ENCODE data around the gene CALY.
A peak's percentile ranks its signal among the peaks of the same experiment; 100 is the strongest.
"Not testable (repeated sequence)": the region's sequence is repeated elsewhere in the genome, so short reads cannot be mapped to it uniquely, and the experiment has no call there.

Gene CALY

DNA sequence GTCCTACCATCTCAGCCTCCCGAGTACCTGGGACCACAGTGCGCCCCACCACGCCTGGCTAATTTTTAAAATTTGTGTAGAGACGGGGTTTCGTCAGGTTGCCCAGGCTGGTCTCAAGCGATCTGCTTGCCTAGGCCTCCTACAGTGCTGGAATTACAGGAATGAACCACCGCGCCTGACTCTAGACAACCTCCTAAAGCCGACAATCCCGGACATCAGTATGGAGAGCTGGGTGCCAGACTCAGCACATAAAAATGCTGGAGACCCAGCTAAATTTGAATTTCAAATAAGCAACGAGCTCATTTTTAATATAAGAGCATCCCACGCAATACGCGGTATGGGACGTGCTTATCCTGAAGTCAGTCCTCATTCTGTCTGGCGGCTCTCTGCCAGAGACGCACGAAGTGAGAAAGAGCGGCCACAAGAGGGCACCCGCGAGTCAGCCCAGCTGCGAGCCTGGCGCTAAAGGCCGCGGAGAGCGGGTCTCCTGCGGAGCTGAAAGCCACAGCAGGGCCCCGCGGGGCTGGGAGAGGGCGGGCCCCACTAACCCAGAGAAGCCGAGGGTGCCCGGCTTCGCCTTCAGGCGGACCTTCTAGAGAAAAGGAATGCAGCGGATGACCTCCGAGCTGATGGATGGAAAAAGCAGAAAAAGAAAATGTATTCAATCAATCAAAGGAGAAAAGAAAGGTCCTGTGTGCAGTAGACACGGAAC is 7.0 kb downstream of the CALY start:
- DNase-seq (ENCODE audit: low read depth in 3 of 3) = peak; percentile 74 to 87 (median 78)

DNA sequence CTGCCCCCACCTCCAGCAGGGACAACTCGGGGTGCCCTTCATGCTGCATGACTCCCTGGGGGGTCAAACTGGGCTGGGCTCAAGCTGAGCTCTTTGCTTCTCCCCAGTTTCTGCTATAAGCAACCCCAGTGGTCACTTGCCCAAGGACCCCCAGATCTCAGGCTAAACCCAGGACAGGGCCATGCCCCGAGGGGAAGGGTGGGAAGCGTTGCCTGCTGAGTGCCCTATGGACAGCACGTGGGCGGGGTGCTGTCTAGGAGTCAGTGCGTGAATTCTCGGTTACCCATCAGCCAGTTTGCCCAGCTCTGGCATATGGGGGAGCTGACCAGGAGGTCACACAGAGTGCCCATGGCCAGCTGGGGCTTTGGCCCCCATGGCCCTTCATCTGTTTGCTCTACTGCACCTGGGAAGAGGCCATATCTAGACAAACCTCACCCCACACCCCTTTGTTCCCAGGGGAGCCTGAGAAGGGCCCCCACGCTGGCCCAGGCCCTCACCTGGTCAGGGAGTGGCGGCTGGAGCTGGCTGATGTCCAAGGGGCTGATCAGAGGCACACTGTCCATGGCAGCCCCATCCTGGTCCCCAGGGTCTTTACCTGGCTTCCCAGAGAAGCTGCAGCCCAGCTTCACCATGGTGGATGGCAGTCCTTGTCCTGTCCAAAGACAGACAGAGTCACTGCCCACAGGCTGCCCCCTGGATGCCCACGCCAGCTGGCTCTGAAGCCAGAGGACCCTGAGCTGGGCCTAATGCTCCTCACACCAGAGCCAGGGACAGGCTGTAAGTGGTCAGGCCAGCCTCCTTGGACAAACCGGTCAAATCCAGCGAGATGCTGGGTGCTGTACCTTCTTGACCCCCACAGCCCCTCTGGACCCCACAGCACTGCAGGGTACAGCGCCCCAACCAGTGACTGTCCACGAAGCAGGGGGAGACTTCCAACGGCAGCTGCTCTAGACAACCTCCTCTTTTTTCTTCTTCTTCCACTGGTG is 8.0 kb downstream of the CALY start:
- no peak for DNase-seq (ENCODE audit: low read depth in 3 of 3)

DNA sequence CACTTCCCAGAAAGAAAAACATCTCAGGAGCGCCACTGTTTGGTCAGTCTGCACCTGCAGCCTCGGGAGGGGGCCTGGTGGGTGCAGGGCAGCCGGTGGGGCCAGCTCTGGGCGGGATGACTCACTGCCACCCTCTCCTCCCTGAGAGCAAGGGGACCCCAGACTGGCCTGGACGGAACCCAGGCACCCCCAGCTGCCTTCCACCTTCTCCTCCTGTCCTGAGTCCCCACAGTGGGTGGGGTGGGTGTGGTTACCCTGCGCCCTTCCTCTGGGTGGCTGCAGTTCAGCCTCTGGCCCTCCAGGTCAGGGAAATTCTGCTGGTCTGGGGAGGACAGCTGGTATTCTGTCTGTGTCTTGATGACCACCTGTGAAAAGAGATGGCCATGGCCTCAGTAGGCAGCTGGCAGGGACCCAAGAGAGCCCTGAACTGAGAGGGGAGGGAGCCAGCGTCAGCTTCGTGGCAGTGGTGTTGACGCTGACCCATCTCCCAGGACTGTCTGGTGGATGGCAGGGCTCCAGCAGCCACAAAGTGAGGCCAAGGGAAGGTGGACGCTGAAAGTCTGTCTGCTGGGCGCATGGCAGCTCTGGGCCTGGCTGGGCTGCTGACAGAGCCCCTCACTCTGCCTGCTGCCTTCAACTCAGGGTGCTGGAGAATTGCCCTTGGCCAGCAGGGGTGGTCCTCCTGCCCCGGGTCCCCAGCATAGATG is 8.9 kb downstream of the CALY start:
- no peak for DNase-seq (ENCODE audit: low read depth in 3 of 3)

DNA sequence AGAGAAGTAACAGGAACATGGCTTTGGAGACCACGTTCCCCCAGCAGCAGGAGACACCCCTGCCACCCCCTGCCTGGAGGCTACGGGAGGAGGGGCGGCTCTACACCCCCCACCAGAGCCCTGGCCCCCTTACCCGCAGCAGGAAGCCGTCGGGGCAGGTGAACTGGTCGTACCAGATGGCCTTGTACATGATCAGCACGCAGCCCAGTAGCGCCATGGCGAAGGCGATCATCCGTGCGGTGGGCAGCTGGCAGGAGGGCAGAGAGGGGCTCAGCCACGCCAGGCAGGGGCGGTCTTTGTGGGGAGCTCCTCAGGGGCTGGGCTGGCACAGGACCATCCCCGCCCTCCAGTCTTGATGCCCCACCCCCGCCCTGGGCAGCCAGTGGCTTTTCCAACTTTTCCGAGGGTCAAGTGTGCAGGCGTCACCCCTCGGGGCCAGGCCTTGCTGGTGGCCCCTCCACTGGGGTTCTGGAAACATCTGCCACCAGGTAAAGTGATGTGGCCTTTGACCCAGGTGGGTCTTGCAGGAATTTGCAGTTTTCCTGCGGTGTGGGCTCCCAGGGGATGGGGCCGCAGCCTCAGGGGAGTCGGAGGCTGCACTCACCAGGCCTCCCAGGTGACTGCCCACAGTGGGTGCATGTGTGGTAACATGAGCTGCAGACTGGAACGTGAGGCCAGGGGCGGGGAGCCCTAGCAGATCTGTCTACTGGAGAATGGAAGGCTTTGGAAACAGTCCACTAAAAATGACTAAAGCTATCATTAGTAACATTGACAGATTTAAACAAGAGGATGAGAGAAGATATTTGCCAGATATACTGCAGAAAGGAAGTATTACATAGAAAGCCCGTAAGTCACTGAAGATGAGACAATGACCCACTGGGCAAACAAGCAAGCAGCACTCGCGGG is 9.7 kb downstream of the CALY start:
- DNase-seq (ENCODE audit: low read depth in 3 of 3) = no peak

DNA sequence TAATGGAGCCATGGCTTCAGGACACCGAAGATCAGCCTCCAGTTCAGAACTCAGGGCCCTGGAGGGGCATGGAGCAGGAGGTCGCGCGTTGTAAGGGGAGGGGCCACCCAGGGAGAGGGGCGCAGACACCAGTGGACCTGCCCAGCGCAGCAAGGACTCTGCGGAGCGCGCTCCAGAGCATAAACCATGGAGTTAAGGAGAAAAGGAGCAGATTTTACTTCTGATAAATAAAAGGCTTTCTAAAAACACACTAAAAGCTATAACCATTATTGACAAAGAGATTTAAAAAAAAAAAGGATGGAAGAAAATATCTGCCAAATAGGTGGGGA is 10.5 kb downstream of the CALY start:
- DNase-seq (ENCODE audit: low read depth in 3 of 3) = no peak

DNA sequence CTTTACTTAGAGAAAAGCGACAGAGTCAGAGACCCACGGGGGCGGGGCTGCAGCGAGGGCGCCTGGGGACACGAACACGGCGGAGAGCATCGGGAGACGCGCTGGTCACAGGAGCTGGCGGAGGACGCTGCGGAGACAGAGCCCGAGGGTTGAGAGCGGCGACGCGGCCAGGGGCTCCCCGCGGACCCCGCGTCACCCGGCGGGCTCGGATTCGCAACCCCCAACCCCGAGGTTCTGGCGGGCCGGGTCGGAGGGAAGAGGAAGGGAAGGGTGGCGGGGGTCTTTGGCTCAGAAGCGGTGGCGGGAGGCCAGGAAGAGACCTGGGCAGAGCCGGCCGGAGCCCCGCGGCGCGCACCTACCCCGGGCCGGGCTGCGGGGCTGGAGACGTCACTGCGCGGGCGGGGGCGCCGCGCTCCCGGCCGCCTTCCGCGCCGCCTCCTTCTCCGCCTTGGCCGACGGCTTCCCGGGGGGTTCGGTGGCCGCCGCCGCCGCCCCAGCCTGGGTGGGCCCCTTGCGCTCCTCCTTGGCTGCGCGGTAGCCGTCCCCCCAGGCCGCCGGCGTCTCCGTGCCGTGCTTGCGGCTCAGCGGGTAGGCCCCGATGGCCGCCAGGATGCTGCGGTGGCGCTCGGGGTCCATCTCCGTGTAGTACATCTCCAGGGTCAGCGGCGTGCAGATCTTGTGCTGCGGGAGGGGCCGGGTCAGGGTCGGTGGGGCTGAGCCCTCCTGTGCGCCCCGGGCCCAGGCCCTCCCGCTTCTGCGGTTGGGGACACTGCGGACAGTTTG is 11.1 kb downstream of the CALY start:
- DNase-seq (ENCODE audit: low read depth in 3 of 3) = no peak

DNA sequence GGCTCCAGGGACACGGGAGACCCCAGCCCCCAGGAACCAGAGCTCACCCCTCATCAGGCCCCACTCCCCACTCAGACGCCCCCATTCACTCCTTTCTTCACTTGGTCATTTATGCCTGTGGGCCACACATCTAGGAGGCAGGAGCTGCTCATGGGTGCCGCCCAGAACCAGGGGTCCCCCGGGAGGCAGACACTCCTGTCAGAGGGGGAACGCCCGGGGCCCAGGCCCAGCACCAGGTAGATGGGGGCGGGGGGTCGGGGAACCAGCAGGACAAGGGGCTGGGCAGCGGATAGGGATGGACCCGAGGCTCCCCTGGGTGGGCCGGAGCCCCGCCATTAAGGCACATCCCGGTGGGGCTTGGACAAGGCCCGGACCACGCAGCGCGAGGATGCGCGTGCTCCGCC is 11.8 kb downstream of the CALY start:
- DNase-seq (ENCODE audit: low read depth in 3 of 3) = no peak

DNA sequence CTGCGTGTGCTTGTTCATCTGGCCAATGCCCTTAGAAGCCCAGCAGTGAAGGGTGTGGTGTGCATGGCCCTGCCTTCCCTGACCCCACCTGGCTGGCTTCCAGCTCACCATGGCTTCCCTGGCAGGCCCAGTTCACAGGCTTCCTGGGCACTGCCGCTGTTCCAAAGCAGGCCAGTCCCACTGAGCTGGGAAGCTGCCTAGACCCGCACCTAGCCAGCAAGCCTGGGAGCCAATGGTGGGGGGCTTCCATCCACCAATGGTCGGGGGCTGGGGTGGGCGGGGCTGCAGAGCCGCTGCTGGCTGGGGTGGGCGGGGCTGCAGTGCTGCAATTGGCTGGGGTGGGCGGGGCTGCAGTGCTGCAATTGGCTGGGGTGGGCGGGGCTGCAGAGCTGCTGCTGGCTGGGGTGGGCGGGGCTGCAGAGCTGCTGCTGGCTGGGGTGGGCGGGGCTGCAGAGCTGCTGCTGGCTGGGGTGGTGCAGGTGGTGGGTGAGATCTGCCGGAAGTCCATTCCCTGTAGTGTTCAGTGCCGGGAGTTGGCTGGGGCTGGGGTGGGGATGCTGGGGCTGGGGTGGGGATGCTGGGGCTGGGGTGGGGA is 12.4 kb downstream of the CALY start:
- peak; percentile 21 to 75 (median 23) for DNase-seq (ENCODE audit: low read depth in 3 of 3)

DNA sequence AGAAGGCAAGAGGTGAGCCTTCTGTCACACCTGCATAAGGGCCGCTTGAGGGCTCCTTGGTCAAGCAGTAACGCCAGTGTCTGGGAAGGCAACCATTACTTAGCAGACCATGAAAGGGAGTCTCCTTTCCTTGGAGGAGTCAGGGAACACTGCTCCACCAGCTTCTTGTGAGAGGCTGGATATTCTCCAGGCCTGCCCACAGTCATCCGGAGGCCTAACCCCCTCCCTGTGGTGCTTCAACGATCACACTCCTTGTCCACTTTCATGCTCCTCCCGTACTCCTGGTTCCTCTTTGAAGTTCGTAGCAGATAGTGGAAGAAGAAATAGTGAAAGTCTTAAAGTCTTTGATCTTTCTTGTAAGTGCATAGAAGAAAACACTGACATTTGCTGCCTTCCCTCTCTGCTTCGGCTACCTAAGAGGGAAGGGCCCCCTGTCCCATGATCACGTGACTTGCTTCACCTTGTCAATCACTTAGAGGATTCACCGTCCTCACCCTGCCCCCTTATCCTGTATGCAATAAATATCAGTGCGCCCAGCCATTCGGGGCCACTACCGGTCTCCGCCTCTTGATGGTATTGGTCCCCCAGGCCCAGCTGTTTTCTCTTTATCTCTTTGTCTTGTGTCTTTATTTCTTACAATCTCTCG is 14.5 kb downstream of the CALY start:
- not testable (repeated sequence) for DNase-seq (ENCODE audit: low read depth in 3 of 3)

DNA sequence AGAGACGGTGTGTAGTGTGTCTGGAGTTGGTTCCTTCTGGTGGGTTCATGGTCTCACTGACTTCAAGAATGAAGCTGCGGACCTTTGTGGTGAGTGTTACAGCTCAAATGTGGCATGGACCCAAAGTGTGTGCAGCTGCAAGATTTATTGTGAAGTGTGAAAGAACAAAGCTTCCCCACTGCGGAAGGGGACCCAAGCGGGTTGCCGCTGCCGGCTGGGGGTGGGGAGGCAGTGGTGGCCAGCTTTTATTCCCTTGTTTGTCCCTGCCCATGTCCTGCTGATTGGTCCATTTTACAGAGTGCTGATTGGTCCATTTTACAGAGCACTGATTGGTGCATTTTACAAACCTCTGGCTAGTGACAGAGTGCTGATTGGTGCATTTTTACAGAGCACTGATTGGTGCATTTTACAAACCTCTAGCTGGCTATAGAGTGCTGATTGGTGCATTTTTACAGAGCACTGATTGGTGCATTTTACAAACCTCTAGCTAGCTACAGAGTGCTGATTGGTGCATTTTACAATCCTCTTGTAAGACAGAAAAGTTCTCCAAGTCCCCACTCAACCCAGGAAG is 15.8 kb downstream of the CALY start:
- DNase-seq (ENCODE audit: low read depth in 3 of 3) = not testable (repeated sequence)

DNA sequence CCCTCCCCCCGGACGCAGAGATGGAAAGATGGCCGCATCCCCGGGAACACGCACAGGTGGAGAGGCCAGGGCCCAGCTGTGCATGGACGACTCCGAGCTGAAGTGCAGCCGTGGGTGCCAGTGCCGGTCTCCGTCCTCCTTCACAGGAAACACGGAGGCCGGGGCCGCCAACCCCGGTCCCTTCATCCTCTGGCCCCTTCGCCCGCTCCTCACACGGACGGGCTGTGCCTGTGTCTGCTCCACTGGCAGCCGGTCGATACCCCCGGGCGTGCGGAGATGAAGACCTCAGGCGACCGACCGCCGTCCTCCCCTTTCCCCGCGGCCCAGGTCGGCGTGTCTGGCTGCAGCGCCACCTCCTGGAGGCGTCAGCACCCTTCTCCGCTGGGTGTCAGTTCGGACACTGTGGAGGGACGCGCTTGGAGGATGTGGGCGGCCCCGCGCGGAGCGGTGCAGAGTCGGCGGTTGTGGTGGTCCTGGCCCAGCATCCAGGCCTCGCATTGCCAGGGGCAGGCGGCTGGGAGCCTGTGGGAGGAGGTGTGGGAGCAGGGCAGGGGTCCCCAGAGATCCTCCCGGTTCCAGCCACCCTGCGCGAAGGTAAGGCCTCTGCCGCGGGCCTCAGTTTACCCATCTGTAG is 18.1 kb downstream of the CALY start:
- peak; percentile 31 to 67 (median 40) for DNase-seq (ENCODE audit: low read depth in 3 of 3)

DNA sequence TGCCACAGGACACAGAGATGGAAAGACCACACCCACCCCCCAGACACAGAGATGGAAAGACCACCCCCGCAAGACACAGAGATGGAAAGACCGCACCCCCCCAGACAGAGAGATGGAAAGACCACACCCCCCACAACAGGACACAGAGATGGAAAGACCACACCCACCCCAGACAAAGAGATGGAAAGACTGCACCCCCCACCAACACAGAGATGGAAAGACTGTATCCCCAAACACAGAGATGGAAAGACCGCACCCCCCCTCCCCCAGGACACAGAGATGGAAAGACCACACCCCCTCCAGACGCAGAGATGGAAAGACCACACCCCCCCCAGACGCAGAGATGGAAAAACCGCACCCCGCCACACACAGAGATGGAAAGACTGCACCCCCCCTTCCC is 20.0 kb downstream of the CALY start:
- no peak for DNase-seq (ENCODE audit: low read depth in 3 of 3)

DNA sequence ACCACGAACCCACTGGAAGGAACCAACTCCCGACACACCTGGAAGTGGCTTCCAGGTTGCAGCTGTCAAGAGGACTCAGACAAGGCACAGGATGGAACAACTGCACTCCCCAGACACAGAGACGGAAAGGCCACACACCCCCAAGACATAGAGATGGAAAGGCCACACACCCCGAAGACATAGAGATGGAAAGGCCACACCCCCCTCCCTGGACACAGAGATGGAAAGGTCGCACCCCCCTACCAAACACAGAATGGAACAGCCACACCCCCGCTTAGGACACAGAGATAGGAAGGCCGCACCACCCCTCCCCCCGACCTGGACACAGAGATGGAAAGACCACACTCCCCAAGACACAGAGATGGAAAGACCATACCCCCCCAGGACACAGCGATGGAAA is 20.4 kb downstream of the CALY start:
- DNase-seq (ENCODE audit: low read depth in 3 of 3) = no peak

DNA sequence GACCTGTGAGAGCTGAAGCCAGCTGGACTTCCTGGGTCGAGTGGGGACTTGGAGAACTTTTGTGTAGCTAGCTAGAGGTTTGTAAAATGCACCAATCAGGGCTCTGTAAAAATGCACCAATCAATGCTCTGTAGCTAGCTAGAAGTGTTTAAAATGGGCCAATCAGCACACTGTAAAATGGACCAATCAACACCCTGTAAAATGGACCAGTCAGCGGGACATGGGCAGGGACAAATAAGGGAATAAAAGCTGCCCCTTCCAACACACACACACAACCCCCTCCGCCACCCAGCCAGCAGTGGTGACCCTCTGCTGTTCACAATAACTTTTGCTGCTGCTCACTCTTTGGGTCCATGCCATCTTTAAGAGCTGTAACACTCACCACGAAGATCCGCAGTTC is 20.8 kb downstream of the CALY start:
- DNase-seq (ENCODE audit: low read depth in 3 of 3) = no peak

DNA sequence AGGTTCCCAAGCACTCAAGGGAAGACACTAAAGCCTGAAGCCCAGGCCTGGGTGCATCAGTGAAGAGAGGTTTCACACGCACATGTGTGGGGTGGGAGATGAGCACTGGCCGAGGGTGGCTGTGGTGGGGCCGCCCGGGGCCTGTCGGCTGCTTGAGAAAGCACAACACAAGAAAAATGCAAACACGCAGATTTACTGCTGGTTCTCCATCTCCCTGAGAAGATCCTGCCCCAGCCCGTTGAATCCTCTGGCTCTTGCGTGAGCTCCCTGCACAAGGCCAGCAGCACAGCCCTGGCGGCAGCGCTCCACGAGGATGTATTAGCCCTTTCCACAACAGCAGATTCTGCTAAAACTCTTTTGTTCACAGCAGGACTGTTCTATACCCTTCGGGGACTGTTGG is 21.8 kb downstream of the CALY start:
- DNase-seq (ENCODE audit: low read depth in 3 of 3) = no peak

DNA sequence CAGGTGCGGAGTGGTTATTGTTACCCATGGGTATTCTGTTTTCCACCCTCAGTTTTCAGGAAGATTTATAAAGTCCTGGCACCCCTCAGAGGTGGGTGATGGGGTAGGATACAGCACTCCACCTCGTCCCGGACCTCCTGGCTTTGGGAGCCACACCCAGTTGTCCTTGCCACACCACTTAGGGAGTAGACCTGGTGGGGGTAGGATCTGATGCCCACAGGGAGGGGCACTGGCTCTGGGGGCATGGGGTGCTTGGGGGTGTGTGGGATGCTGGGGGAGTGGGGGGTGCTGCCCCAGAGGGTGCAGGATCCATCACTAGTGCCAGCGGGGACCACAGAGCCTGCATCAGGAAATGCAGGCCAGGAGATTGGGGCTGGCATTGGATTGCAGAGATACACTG is 23.5 kb downstream of the CALY start:
- no peak for DNase-seq (ENCODE audit: low read depth in 3 of 3)

DNA sequence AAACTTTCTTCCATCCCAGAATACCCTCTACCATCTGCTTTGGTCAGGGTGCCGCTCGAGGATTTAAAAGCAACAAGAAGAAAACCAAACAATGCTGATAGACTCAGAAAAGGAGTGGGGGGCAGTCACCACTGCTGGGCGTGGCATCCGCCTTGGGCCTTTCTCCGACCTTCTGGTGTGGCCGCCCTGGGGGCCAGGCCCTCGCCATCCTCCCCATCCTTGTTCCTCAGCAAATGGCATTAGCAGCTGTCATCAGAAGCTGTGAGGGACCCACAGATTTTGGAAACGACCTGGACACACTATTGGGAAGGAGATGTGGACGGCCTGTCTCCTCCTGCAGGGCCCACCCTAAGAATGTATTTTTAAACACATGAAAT is 23.9 kb downstream of the CALY start:
- DNase-seq (ENCODE audit: low read depth in 3 of 3) = no peak

DNA sequence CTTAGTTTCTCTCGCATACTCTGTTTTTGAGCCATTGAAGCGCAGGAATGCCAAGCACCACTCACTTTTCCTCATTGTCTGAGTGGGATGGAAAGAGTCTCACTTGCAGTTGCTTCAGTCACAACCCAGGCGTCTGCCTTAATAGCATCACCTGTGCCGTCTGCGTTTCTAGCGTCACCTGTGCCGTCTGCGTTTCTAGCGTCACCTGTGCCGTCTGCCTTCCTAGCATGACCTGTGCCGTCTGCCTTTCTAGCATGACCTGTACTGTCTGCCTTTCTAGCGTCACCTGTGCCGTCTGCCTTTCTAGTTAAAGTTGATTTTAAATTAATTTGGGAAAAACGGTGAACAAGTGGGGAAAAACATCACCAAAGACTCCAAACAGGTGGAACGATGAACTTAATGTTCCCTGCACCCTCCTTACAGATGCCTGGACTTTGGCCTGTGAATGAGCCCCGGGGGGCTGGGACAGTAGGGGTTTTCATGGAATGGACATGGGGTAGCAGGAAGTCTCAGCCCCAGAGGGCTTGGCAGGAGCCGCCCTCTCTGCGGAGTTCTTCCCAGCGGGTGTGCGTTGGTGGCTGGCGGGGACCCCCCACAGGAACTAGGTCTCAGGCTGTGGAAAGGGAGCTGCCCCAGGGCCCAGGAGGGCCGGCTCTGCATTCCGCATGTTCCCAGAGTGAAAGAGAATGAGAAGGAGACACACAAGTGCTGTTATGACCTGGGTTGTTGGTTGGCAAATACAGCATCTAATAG is 24.5 kb downstream of the CALY start:
- DNase-seq (ENCODE audit: low read depth in 3 of 3) = no peak
